LNCAP (cell line): Measurements from ENCODE around the gene PTPRO.

Experiments used
- TF ChIP-seq, protein P1 (sequence below): fragments of 450-650 bp; IDR thresholded peaks from 2 replicates; pipeline ENCODE4 v1.5.1; 2017; ENCODE audit warnings: mild to moderate bottlenecking

Gene PTPRO

DNA sequence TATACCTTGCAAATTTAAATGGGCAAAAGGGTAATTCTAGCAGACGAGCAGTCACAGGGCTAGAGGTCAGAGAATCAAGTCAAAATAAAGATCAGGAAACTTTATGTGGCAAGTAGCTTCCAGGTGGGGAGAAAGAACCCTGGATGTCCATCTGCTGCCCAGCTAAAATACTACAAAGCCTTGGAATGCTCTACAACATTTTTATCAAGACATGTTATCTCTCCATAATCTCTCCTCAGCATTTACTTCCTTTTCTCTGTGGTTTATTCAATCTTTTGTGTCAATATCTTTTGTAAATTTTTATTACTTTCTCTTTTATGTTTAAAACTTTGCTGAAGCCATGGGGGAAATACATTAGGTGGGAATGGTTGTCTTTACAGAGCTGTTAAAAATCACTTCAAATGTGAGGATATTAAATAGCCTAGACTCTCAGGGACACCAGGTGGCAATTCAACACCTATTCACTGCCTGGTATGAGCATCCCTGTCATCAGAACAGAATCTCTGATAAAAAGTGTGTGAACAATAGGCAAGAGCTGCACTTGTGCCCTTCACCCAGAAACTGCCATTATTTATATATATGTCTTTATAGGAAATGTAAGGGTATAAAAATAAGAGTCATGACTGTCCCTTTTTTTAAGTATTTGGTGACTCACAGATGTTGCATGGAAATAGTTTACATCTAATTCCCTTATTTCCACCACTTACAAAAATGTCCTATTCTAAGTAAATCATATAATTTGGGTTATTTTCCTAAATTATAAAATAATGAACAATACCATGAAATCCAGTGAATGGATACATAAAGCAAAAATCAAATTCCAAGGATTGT lies 314.0 kb downstream of the PTPRO start:
- TF ChIP-seq, protein P1, sequence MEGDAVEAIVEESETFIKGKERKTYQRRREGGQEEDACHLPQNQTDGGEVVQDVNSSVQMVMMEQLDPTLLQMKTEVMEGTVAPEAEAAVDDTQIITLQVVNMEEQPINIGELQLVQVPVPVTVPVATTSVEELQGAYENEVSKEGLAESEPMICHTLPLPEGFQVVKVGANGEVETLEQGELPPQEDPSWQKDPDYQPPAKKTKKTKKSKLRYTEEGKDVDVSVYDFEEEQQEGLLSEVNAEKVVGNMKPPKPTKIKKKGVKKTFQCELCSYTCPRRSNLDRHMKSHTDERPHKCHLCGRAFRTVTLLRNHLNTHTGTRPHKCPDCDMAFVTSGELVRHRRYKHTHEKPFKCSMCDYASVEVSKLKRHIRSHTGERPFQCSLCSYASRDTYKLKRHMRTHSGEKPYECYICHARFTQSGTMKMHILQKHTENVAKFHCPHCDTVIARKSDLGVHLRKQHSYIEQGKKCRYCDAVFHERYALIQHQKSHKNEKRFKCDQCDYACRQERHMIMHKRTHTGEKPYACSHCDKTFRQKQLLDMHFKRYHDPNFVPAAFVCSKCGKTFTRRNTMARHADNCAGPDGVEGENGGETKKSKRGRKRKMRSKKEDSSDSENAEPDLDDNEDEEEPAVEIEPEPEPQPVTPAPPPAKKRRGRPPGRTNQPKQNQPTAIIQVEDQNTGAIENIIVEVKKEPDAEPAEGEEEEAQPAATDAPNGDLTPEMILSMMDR: no peak

DNA sequence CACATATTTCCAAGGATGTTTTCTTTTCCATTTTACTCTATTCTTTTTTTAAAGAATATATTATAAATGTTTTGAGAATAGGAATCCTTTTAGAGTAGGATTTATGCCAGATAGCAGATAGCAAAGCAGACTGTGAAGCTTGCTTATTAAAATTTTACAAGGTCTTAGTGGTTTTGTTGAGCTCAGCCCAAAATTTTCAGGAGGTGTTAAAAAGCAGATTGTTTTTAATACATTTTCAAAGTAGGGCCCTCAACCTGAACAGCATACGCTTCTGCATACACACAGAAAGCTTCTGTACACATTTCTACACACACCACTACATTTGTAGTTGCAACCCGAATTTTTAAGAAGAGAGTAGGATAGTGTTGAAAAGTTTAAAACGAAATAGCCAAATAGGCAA lies 315.9 kb downstream of the PTPRO start:
- TF ChIP-seq, protein P1: no peak

DNA sequence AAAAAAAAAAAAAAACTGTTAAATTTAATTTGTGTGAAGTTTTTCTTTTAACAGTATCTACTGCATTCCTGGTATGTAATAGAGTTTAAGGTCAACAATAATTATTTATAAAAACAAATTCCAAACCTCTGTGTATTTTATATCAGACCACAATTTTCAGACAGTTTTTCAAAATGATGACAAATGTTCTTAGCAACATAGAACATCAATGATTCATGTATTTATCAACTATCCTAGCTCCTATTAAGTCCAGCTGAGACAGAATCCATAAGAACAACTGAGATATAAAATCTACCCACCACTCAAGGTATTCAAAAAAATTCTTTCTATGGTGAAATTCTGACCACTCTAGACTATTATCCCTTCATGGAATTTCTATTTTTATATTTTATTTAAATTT lies 322.4 kb downstream of the PTPRO start:
- TF ChIP-seq, protein P1: no peak

DNA sequence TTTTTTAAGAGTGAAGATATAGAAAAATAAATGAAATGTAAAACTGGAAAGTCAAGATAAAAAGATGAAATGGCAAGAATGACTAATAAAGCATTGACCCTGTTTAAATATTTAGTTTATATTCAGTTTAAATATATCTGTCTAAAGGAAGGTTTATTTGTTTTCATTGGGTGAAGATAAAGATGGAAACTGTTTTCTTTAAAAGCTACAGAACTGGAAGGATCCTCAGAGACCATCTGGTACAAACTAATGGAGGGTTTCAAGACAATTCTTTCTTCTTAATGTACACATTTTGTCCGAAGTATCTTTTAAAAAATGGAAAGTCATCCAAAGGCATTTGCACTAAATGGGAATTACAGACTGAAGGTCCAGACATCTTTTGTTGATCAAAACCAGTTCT lies 324.3 kb downstream of the PTPRO start:
- TF ChIP-seq, protein P1: no peak
